Prostate gland (tissue), 2 donors: Measurements from ENCODE around the gene IL20RA. TPM values are rescaled to one million over a fixed set of nuclear protein-coding genes. Genes with fewer than 3 reads are reported as not detected.

Experiments used
- DNase-seq: peaks from one replicate; pipeline ENCODE4 v3.0.0-alpha.2; 2019; ENCODE audit warnings: low spot score
- H3K27ac ChIP-seq, 2 donors: fragments of 200-600 bp; sonication (generic); 2 replicates each; pipeline ENCODE4 v1.5.1; 2017 to 2019
- H3K27me3 ChIP-seq: fragments of 200-600 bp; sonication (generic); replicated peaks from 2 replicates; pipeline ENCODE4 v1.5.1; 2019; ENCODE audit not compliant: insufficient read depth
- H3K36me3 ChIP-seq, 2 donors: fragments of 200-600 bp; sonication (generic); 1 replicate in 1 of 2; 2 replicates in 1 of 2; pipeline versions ENCODE4 v1.5.1 to v1.8.1; 2017 to 2019
- H3K4me1 ChIP-seq: fragments of 200-600 bp; sonication (generic); replicated peaks from 2 replicates; pipeline ENCODE4 v1.5.1; 2019
- H3K4me3 ChIP-seq, 2 donors: fragments of 200-600 bp; sonication (generic); 2 replicates each; pipeline ENCODE4 v1.5.1; 2017 to 2019
- H3K9me3 ChIP-seq: fragments of 200-600 bp; sonication (generic); 2 replicates; pipeline ENCODE4 v1.5.1; 2017
- CTCF ChIP-seq, 4 experiments: fragments of 200-600 bp in 2 of 4; fragments of 450-650 bp in 2 of 4; sonication (generic) in 2 of 4; IDR thresholded peaks; 1 replicate in 3 of 4; 2 replicates in 1 of 4; pipeline ENCODE4 v1.5.1; 2016 to 2019; ENCODE audit warnings: antibody characterized with exemption in 4 of 4, mild to moderate bottlenecking in 2 of 4, moderate library complexity in 2 of 4
- POLR2A ChIP-seq: fragments of 450-650 bp; IDR thresholded peaks from one replicate; pipeline ENCODE4 v1.6.1; 2016; ENCODE audit warnings: antibody characterized with exemption, mild to moderate bottlenecking
- POLR2AphosphoS5 ChIP-seq: sonication (generic); formaldehyde crosslinking; IDR thresholded peaks from one replicate; pipeline ENCODE4 v1.6.1; 2017; ENCODE audit warnings: antibody characterized with exemption
- WGBS: methylation state at CpG from one replicate; pipeline ENCODE4 v1.1.5; 2018; 5-methylcytosine and 5-hydroxymethylcytosine counted together
- intact Hi-C: fragments of 100-400 bp; cut with DNase I; formaldehyde crosslinking; loops from one replicate; pipeline ENCODE4 v1.14.2; 2022
- total RNA-seq, 2 donors: library from RNA; depleted of rRNA; stranded (reverse); fragments of >200 nt; gene quantifications; one replicate each; pipeline ENCODE4 v1.1.0, GENCODE V29; 2016

IL20RA gene
- total RNA-seq, 2 donors from 2014 or later: 19.9 to 25.3 TPM

GRCh38 chr6:136989571-136990241 is 55.1 kb downstream of the IL20RA start:
- H3K4me3 ChIP-seq: peak overlapping the region; percentile 13 to 27
- no peaks in the 10 kb centered on the region for H3K36me3 ChIP-seq
- no peak for DNase-seq
- H3K9me3 ChIP-seq: no peaks in the 10 kb centered on the region
- H3K27me3 ChIP-seq: no peaks in the 10 kb centered on the region
- no peak for TF ChIP-seq POLR2AphosphoS5
- TF ChIP-seq POLR2A: no peak
- TF ChIP-seq CTCF (IDR thresholded peaks at IDR 0.05): no peak
- peak overlapping the region in 1 of 2 donors; percentile 14 for H3K27ac ChIP-seq
- intact Hi-C loops: no loop called here
- no peaks in the 10 kb centered on the region for H3K4me1 ChIP-seq
- WGBS: under 1% methylated on average over 39 of the region's 40 CpGs

- TF ChIP-seq POLR2AphosphoS5: no peak
- no peak for TF ChIP-seq CTCF (IDR thresholded peaks at IDR 0.05)
- no peak for TF ChIP-seq POLR2A
- H3K36me3 ChIP-seq: no peaks in the 10 kb centered on the region
- WGBS: 39% methylated on average over 4 of the region's 4 CpGs
- H3K27ac ChIP-seq: no peak overlapping the region
- H3K4me1 ChIP-seq: no peaks in the 10 kb centered on the region
- no peak for DNase-seq
- H3K4me3 ChIP-seq: no peak overlapping the region
- no peaks in the 10 kb centered on the region for H3K27me3 ChIP-seq
- intact Hi-C loops: no loop called here
- no peaks in the 10 kb centered on the region for H3K9me3 ChIP-seq
Observed at GRCh38 chr6:136987526-136987925, 57.2 kb downstream of the IL20RA start.

GRCh38 chr6:136985502-136985901 is 59.3 kb downstream of the IL20RA start:
- no peaks in the 10 kb centered on the region for H3K4me1 ChIP-seq
- no peak for DNase-seq
- no peak overlapping the region for H3K27ac ChIP-seq
- intact Hi-C loops: no loop called here
- 94% methylated on average over 5 of the region's 5 CpGs for WGBS
- H3K27me3 ChIP-seq: no peaks in the 10 kb centered on the region
- no peaks in the 10 kb centered on the region for H3K36me3 ChIP-seq
- no peaks in the 10 kb centered on the region for H3K9me3 ChIP-seq
- H3K4me3 ChIP-seq: no peak overlapping the region
- no peak for TF ChIP-seq CTCF (IDR thresholded peaks at IDR 0.05)
- no peak for TF ChIP-seq POLR2A
- no peak for TF ChIP-seq POLR2AphosphoS5

- Histone ChIP-seq H3K27me3 (no peaks in the 10 kb centered on the region), H3K27ac (no peak overlapping the region), H3K4me1 (no peaks in the 10 kb centered on the region), H3K4me3 (no peak overlapping the region), H3K9me3 (no peaks in the 10 kb centered on the region), H3K36me3 (no peaks in the 10 kb centered on the region)
- DNase-seq: no peak
- intact Hi-C loops: no loop called here
- WGBS: 95% methylated on average over 4 of the region's 4 CpGs
- TF ChIP-seq POLR2A (no peak), POLR2AphosphoS5 (no peak), CTCF (IDR thresholded peaks at IDR 0.05) (no peak)
Observed at GRCh38 chr6:136984578-136984977, 60.2 kb downstream of the IL20RA start.

GRCh38 chr6:136983687-136984086 is 61.1 kb downstream of the IL20RA start:
- no peak for TF ChIP-seq POLR2AphosphoS5
- TF ChIP-seq POLR2A: no peak
- no peak for TF ChIP-seq CTCF (IDR thresholded peaks at IDR 0.05)
- WGBS: 35% methylated on average over 2 of the region's 2 CpGs
- intact Hi-C loops: no loop called here
- H3K9me3 ChIP-seq: no peaks in the 10 kb centered on the region
- H3K27ac ChIP-seq: no peak overlapping the region
- DNase-seq: no peak
- H3K27me3 ChIP-seq: no peaks in the 10 kb centered on the region
- H3K4me1 ChIP-seq: no peaks in the 10 kb centered on the region
- no peak overlapping the region for H3K4me3 ChIP-seq
- H3K36me3 ChIP-seq: no peaks in the 10 kb centered on the region
